PC-3 (cell line): ENCODE measurements around the gene TMEM69. TPM values are rescaled to one million over a fixed set of nuclear protein-coding genes. Genes with fewer than 3 reads are reported as not detected.
"Not testable (repeated sequence)": the region's sequence is repeated elsewhere in the genome, so short reads cannot be mapped to it uniquely, and the experiment has no call there.

ENCODE experiments used
- ATAC-seq: fragments of 200-7000 bp; cut with Tn5 transposase; 2 replicates; pipeline ENCODE4 v1.9.1; 2020; ENCODE audit warnings: mild to moderate bottlenecking, moderate library complexity
- BruUV-seq: library from RNA; stranded (reverse); fragments of 400-500 nt; replicated peaks from 2 replicates; lab custom pipeline; 2021; lab: Mats Ljungman, UMichigan
- CTCF ChIA-PET: fragments of 300-600 bp; sonication (Branson Sonifier 250); formaldehyde crosslinking; loops from one replicate; lab custom pipeline; 2022; ENCODE audit warnings: antibody characterized with exemption; lab: Charles Lee
- POLR2A ChIA-PET: fragments of 300-600 bp; sonication (Branson Sonifier 250); formaldehyde crosslinking; loops from one replicate; lab custom pipeline; 2022; ENCODE audit warnings: antibody characterized with exemption; ENCODE audit not compliant: unreplicated experiment; lab: Charles Lee
- DNase-seq: peaks from one replicate; pipeline ENCODE4 v3.0.0-alpha.2; 2015
- H2AFZ ChIP-seq: fragments of 300-600 bp; sonication (generic); 2 replicates; pipeline ENCODE4 v1.6.0; 2016; ENCODE audit warnings: antibody characterized with exemption, low read length
- H3F3A ChIP-seq: fragments of 300-600 bp; sonication (generic); one replicate; pipeline ENCODE4 v1.6.0; 2017; ENCODE audit warnings: antibody characterized with exemption, low read length, control low read depth, mild to moderate bottlenecking; ENCODE audit not compliant: unreplicated experiment
- H3K27ac ChIP-seq: fragments of 300-600 bp; sonication (generic); 2 replicates; pipeline ENCODE4 v1.5.1; 2016; ENCODE audit warnings: mild to moderate bottlenecking, low read length
- H3K27me3 ChIP-seq: fragments of 300-600 bp; sonication (generic); 2 replicates; pipeline ENCODE4 v1.6.1; 2016; ENCODE audit warnings: low read length, mixed read lengths
- H3K36me3 ChIP-seq: fragments of 300-600 bp; sonication (generic); 2 replicates; pipeline ENCODE4 v1.6.1; 2016; ENCODE audit warnings: low read depth, mixed run types, low read length, mixed read lengths
- H3K4me1 ChIP-seq: fragments of 300-600 bp; sonication (generic); 2 replicates; pipeline ENCODE4 v1.5.1; 2016; ENCODE audit warnings: low read length; ENCODE audit not compliant: insufficient read depth
- H3K4me2 ChIP-seq: fragments of 300-600 bp; sonication (generic); 2 replicates; pipeline ENCODE4 v1.6.0; 2016; ENCODE audit warnings: low read length
- H3K4me3 ChIP-seq: fragments of 300-600 bp; sonication (generic); 2 replicates; pipeline ENCODE4 v1.5.1; 2016; ENCODE audit warnings: mild to moderate bottlenecking, low read length, mixed read lengths
- H3K79me2 ChIP-seq: fragments of 300-600 bp; sonication (generic); 2 replicates; pipeline ENCODE4 v1.6.1; 2017; ENCODE audit warnings: low read length, mixed read lengths
- H3K9ac ChIP-seq: fragments of 300-600 bp; sonication (generic); 2 replicates; pipeline ENCODE4 v1.6.0; 2016; ENCODE audit warnings: mild to moderate bottlenecking, low read length
- H3K9me2 ChIP-seq: fragments of 300-600 bp; sonication (generic); replicated peaks from 2 replicates; pipeline ENCODE4 v1.6.1; 2016; ENCODE audit warnings: mixed run types, low read length, mixed read lengths
- H3K9me3 ChIP-seq: fragments of 300-600 bp; sonication (generic); 2 replicates; pipeline ENCODE4 v1.6.1; 2016; ENCODE audit warnings: low read length, mixed read lengths
- H4K20me1 ChIP-seq: fragments of 300-600 bp; sonication (generic); 2 replicates; pipeline ENCODE4 v1.6.1; 2016; ENCODE audit warnings: low read length, mixed read lengths
- EZH2 ChIP-seq: fragments of 300-600 bp; sonication (generic); IDR thresholded peaks from one replicate; pipeline ENCODE4 v1.6.1; 2017; ENCODE audit warnings: antibody characterized with exemption, mild to moderate bottlenecking, low read length; ENCODE audit not compliant: unreplicated experiment
- EZH2phosphoT487 ChIP-seq: fragments of 300-600 bp; sonication (generic); IDR thresholded peaks from 2 replicates; pipeline ENCODE4 v1.6.1; 2018; ENCODE audit warnings: mild to moderate bottlenecking, antibody characterized with exemption, low read length, borderline replicate concordance
- intact Hi-C: fragments of 100-400 bp; cut with micrococcal nuclease; formaldehyde crosslinking; loops from 2 replicates; pipeline ENCODE4 v1.9.0; 2023
- total RNA-seq: library from RNA; depleted of rRNA; stranded (reverse); fragments of >200 nt; gene quantifications from 2 replicates; pipeline ENCODE4 v1.2.3, GENCODE V29; 2014
- TF ChIP-seq, protein P1 (sequence below): fragments of 300-600 bp; sonication (generic); conservative IDR thresholded peaks from 2 replicates; pipeline ENCODE4 v1.5.1; 2017; ENCODE audit warnings: antibody characterized with exemption, low read depth, mild to moderate bottlenecking, low read length

Gene TMEM69
- total RNA-seq, 1 experiment from 2014 or later = 26.6 TPM

- H2AFZ ChIP-seq = no peak overlapping the region
- ATAC-seq (no peak), DNase-seq (no peak)
- POLR2A ChIA-PET = no interaction called here
- no peak overlapping the region for H3K9ac ChIP-seq
- CTCF ChIA-PET = no interaction called here
- no peaks in the 10 kb centered on the region for H3K36me3 ChIP-seq
- intact Hi-C loops = no loop called here
- H4K20me1 ChIP-seq = no peaks in the 10 kb centered on the region
- no peak overlapping the region for H3K4me2 ChIP-seq
- no peaks in the 10 kb centered on the region for H3K9me3 ChIP-seq
- no peaks in the 10 kb centered on the region for H3K27me3 ChIP-seq
- no peak overlapping the region for H3K27ac ChIP-seq
- no peaks in the 10 kb centered on the region for H3F3A ChIP-seq
- TF ChIP-seq, protein P1, sequence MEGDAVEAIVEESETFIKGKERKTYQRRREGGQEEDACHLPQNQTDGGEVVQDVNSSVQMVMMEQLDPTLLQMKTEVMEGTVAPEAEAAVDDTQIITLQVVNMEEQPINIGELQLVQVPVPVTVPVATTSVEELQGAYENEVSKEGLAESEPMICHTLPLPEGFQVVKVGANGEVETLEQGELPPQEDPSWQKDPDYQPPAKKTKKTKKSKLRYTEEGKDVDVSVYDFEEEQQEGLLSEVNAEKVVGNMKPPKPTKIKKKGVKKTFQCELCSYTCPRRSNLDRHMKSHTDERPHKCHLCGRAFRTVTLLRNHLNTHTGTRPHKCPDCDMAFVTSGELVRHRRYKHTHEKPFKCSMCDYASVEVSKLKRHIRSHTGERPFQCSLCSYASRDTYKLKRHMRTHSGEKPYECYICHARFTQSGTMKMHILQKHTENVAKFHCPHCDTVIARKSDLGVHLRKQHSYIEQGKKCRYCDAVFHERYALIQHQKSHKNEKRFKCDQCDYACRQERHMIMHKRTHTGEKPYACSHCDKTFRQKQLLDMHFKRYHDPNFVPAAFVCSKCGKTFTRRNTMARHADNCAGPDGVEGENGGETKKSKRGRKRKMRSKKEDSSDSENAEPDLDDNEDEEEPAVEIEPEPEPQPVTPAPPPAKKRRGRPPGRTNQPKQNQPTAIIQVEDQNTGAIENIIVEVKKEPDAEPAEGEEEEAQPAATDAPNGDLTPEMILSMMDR = no peak
- TF ChIP-seq EZH2phosphoT487 = no peak
- no peak for TF ChIP-seq EZH2
- H3K4me1 ChIP-seq = no peaks in the 10 kb centered on the region
- BruUV-seq = no TSS peak
- no peaks in the 10 kb centered on the region for H3K79me2 ChIP-seq
- H3K4me3 ChIP-seq = no peak overlapping the region
- no peaks in the 10 kb centered on the region for H3K9me2 ChIP-seq
Measured at GRCh38 chr1:45723248-45723930, 35.4 kb downstream of the TMEM69 start.

DNA sequence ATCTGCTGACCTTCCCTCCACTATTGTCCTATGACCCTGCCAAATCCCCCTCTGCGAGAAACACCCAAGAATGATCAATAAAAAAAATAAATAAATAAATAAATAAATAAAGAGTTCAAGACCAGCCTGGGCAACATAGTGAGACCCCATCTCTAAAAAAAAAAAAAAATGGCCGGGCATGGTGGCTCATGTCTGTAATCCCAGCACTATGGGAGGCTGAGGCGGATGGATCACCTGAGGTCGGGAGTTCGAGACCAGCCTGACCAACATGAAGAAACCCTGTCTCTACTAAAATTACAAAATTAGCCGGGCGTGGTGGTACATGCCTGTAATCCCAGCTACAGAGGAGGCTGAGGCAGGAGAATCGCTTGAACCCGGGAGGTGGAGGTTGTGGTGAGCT lies 38.0 kb downstream of the TMEM69 start:
- H3K79me2 ChIP-seq, H3K9me2 ChIP-seq, H3K4me3 ChIP-seq, H3K27me3 ChIP-seq, H3K36me3 ChIP-seq, H4K20me1 ChIP-seq, BruUV-seq, CTCF ChIA-PET, H2AFZ ChIP-seq, H3K9ac ChIP-seq, H3K4me2 ChIP-seq, ATAC-seq, H3F3A ChIP-seq, intact Hi-C loops, DNase-seq, H3K4me1 ChIP-seq, H3K27ac ChIP-seq, POLR2A ChIA-PET, H3K9me3 ChIP-seq: not testable (repeated sequence)

DNA sequence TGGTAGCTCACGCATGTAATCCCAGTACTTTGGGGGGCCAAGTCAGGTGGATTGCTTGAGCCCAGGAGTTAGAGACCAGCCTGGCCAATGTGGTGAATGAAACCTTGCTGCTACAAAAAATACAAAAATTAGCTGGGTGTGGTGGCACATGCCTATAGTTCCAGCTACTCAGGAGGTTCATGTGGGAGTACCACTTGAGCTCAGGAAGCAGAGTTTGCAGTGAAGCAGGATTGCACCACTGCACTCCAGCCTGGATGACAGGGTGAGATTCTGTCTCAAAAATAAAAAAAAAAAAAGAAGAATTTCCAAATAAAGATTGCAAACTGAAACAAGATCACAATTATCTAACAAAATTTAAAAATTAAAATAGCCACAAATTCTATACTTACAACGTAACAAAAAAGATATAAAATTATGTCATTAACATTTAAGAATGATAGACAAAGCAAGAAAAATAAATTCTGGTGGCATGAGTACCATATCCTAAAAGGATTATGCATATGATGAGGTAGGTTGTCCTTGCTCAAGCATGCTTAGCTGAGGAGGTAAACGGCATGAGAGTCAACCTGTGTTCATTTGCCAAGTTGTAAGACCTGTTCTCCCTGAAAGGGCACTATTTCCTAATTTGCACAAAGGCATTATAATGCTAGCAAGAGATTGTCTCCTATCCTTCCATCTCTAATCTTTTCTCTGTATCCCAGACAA lies 42.2 kb downstream of the TMEM69 start:
- intact Hi-C loops = no loop called here
- no peaks in the 10 kb centered on the region for H3K36me3 ChIP-seq

More for the DNA sequence above, 42.2 kb downstream of the TMEM69 start:
- Histone ChIP-seq H3F3A (no peaks in the 10 kb centered on the region), H3K4me2 (0 out of 2 replicates have a peak overlapping the region, but pooled peaks have one; percentile 22), H3K79me2 (no peaks in the 10 kb centered on the region), H2AFZ (no peak overlapping the region), H3K27ac (no peak overlapping the region), H3K27me3 (no peaks in the 10 kb centered on the region), H4K20me1 (no peaks in the 10 kb centered on the region), H3K4me3 (no peak overlapping the region), H3K9me3 (no peaks in the 10 kb centered on the region), H3K9me2 (no peaks in the 10 kb centered on the region), H3K9ac (no peak overlapping the region), H3K4me1 (peaks cover 9% of the 10 kb centered on the region; the same call in 1 of the 2 replicates)
- no peak for TF ChIP-seq EZH2
- no peak for TF ChIP-seq EZH2phosphoT487
- POLR2A ChIA-PET = no interaction called here
- ATAC-seq = no peak
- CTCF ChIA-PET = no interaction called here
- BruUV-seq = no TSS peak
- DNase-seq = peak; percentile 78
